Measurements from ENCODE around the gene TBC1D3B.

- TF ChIP-seq CTCF (IDR thresholded peaks at IDR 0.05) (no peak), FOXK1 (CRISPR knock-in tag; IDR thresholded peaks at IDR 0.05) (no peak), CREM (CRISPR knock-in tag; IDR thresholded peaks at IDR 0.05) (no peak), KAT7 (CRISPR knock-in tag; IDR thresholded peaks at IDR 0.05; ENCODE audit: borderline replicate concordance) (no peak), USF2 (CRISPR knock-in tag; IDR thresholded peaks at IDR 0.05) (no peak), ZNF263 (CRISPR knock-in tag; IDR thresholded peaks at IDR 0.05; ENCODE audit: low read depth) (no peak), ZNF138 (CRISPR knock-in tag; conservative IDR thresholded peaks at IDR 0.05) (no peak), TEAD1 (CRISPR knock-in tag; IDR thresholded peaks at IDR 0.05) (no peak), SP1 (CRISPR knock-in tag; conservative IDR thresholded peaks at IDR 0.05) (no peak), TCF7 (CRISPR knock-in tag; IDR thresholded peaks at IDR 0.05; ENCODE audit: low read depth) (no peak), ETV6 (CRISPR knock-in tag; IDR thresholded peaks at IDR 0.05) (no peak), JUN (CRISPR knock-in tag; IDR thresholded peaks at IDR 0.05) (no peak)
These were observed 22.4 kb downstream of the TBC1D3B start for GRCh38 chr17:36153895-36154610.

Measured in WTC11 (cell line).